Frontal cortex (tissue), 4 donors: ENCODE results near the gene CHCHD3. TPM values are rescaled to one million over a fixed set of nuclear protein-coding genes. Genes with fewer than 3 reads are reported as not detected.
"Not testable (repeated sequence)": the region's sequence is repeated elsewhere in the genome, so short reads cannot be mapped to it uniquely, and the experiment has no call there.

Source experiments
- DNase-seq, 2 donors: peaks; one replicate each; pipeline ENCODE4 v3.0.0; 2012; ENCODE audit warnings: low spot score in 2 of 2
- FAIRE-seq: peaks from 2 replicates; lab custom pipeline; 2012; peaks lifted over from hg19 to GRCh38; lab: Jason Lieb, UNC
- total RNA-seq: library from RNA; depleted of rRNA; stranded (reverse); fragments of >200 nt; gene quantifications from one replicate; pipeline ENCODE4 v1.2.3, GENCODE V29; 2014
- donor health status: control.
- donor health status: control.
- donor health status: control.

Gene CHCHD3
- total RNA-seq, 1 donor from 2014 or later, result 60.7 TPM

GRCh38 chr7:133050200-133050995 lies 31.5 kb downstream of the CHCHD3 start:
- DNase-seq, result no peak
- FAIRE-seq, result no peak

GRCh38 chr7:133048589-133048988 lies 33.3 kb downstream of the CHCHD3 start:
- no peak for FAIRE-seq
- DNase-seq, result no peak

- no peak for DNase-seq
- FAIRE-seq, result no peak
Observed at GRCh38 chr7:133047321-133047720, 34.6 kb downstream of the CHCHD3 start.

- DNase-seq (no peak), FAIRE-seq (no peak)
Observed at GRCh38 chr7:133044722-133045473, 37.0 kb downstream of the CHCHD3 start.

GRCh38 chr7:133040674-133041073 lies 41.2 kb downstream of the CHCHD3 start:
- DNase-seq (no peak), FAIRE-seq (no peak)

- no peak for DNase-seq
- no peak for FAIRE-seq
Observed at GRCh38 chr7:133040178-133040577, 41.7 kb downstream of the CHCHD3 start.

GRCh38 chr7:133039614-133040013 lies 42.3 kb downstream of the CHCHD3 start:
- DNase-seq, result no peak
- FAIRE-seq, result no peak

- no peak for FAIRE-seq
Observed at GRCh38 chr7:133036289-133036688, 45.6 kb downstream of the CHCHD3 start.

GRCh38 chr7:133035240-133035639 lies 46.6 kb downstream of the CHCHD3 start:
- DNase-seq, FAIRE-seq: not testable (repeated sequence)

More at GRCh38 chr7:133036289-133036688, 45.6 kb downstream of the CHCHD3 start:
- no peak for DNase-seq

GRCh38 chr7:133030346-133030745 lies 51.5 kb downstream of the CHCHD3 start:
- FAIRE-seq (no peak), DNase-seq (no peak)

GRCh38 chr7:133029463-133029862 lies 52.4 kb downstream of the CHCHD3 start:
- no peak for FAIRE-seq

GRCh38 chr7:133027397-133027796 lies 54.5 kb downstream of the CHCHD3 start:
- DNase-seq (no peak), FAIRE-seq (no peak)

More at GRCh38 chr7:133029463-133029862, 52.4 kb downstream of the CHCHD3 start:
- DNase-seq, result no peak

- FAIRE-seq (no peak), DNase-seq (no peak)
Observed at GRCh38 chr7:133026210-133026859, 55.6 kb downstream of the CHCHD3 start.

- no peak for DNase-seq
- FAIRE-seq, result no peak
Observed at GRCh38 chr7:133025056-133025455, 56.8 kb downstream of the CHCHD3 start.

GRCh38 chr7:133024596-133024995 lies 57.3 kb downstream of the CHCHD3 start:
- DNase-seq (no peak), FAIRE-seq (no peak)

GRCh38 chr7:133023370-133024071 lies 58.4 kb downstream of the CHCHD3 start:
- no peak for FAIRE-seq
- no peak for DNase-seq

- DNase-seq, result no peak
- no peak for FAIRE-seq
Observed at GRCh38 chr7:133022661-133023060, 59.2 kb downstream of the CHCHD3 start.

GRCh38 chr7:133021196-133021595 lies 60.7 kb downstream of the CHCHD3 start:
- DNase-seq (no peak), FAIRE-seq (no peak)

GRCh38 chr7:133020496-133020895 lies 61.4 kb downstream of the CHCHD3 start:
- DNase-seq (no peak), FAIRE-seq (no peak)

- FAIRE-seq, result no peak
- no peak for DNase-seq
Observed at GRCh38 chr7:133019590-133019989, 62.3 kb downstream of the CHCHD3 start.
